Measurements from ENCODE around the gene ACADS. TPM values are rescaled to one million over a fixed set of nuclear protein-coding genes. Genes with fewer than 3 reads are reported as not detected.

ACADS gene
- total RNA-seq, 4 donors from 2014 or later: 40.8 to 85.9 (median 65.1) TPM

- TF ChIP-seq POLR2A (IDR thresholded peaks at IDR 0.05): no peak
- TF ChIP-seq CTCF (IDR thresholded peaks at IDR 0.05): no peak
- Histone ChIP-seq H3K36me3 (peaks cover 5 to 14% of the 10 kb centered on the region in 2 donors), H3K9me3 (no peaks in the 10 kb centered on the region), H3K27me3 (no peaks in the 10 kb centered on the region), H3K4me3 (replicated peaks in 1 of 3) (no peak overlapping the region), H3K27ac (no peak overlapping the region), H3K4me1 (no peaks in the 10 kb centered on the region)
- DNase-seq: no peak
- WGBS, 2 donors: 92 to 98% methylated on average over 13 to 14 of the region's 15 CpGs
- intact Hi-C loops (cut with DNase I): no loop called here
Observed at GRCh38 chr12:120740871-120741270, 15.2 kb downstream of the ACADS start.

DNA sequence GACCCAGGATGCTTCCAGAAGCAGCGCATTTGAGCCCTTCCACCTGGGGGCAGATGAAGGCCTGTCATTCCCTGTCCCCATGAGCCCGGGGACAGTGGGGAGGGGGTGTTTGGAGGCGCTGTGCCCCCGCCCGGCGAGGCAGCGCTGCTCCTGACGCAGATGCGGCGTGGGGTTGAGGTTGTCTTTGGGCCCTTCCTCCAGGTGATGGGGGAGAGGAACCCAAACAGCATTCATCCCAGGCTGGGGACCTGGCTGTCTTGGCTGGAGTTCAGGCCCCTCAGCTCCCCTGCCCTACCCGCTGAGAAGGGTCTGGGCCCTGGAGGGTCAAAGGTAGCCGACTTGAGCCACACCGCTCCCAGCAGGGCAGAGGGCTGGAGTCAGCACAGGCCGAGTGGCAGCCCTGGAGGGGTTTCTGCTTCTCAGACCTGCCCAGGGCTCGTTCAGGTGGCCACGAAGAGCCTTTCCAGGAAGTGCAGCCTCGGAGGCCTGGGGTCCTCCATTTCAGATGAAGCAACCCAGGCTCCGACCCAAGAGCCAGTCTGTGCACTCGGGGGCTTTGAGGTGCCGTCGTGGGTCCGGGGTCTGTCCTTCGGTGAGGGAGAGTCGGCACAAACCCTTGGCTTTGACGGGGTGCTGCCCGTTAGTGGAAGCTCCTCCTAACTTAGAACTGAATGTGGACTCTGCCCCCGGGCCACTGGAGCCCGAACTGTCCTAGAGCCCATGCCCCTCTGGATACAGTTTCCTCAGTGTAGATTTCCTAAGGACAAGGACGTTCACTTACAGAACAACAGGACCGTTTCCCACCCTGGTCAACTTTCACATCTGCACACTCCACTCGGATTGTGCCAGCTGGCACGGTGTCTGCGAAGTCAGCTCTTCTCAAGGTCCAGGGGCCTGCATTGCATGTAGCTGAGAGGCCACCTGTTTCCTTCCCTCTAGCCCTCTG, 16.1 kb downstream of the ACADS start:
- no peaks in the 10 kb centered on the region for H3K4me1 ChIP-seq
- no peak for TF ChIP-seq POLR2A (IDR thresholded peaks at IDR 0.05)
- TF ChIP-seq CTCF (IDR thresholded peaks at IDR 0.05): no peak
- no peaks in the 10 kb centered on the region for H3K9me3 ChIP-seq
- peak in 1 of 2 donors; percentile 19 for DNase-seq
- no peaks in the 10 kb centered on the region for H3K27me3 ChIP-seq
- H3K4me3 ChIP-seq (replicated peaks in 1 of 3): no peak overlapping the region
- intact Hi-C loops (cut with DNase I): no loop called here
- H3K27ac ChIP-seq: no peak overlapping the region
- WGBS, 2 donors: 76 to 81% methylated on average over 14 to 21 of the region's 33 CpGs
- H3K36me3 ChIP-seq: peaks cover 5 to 14% of the 10 kb centered on the region in 2 donors

DNA sequence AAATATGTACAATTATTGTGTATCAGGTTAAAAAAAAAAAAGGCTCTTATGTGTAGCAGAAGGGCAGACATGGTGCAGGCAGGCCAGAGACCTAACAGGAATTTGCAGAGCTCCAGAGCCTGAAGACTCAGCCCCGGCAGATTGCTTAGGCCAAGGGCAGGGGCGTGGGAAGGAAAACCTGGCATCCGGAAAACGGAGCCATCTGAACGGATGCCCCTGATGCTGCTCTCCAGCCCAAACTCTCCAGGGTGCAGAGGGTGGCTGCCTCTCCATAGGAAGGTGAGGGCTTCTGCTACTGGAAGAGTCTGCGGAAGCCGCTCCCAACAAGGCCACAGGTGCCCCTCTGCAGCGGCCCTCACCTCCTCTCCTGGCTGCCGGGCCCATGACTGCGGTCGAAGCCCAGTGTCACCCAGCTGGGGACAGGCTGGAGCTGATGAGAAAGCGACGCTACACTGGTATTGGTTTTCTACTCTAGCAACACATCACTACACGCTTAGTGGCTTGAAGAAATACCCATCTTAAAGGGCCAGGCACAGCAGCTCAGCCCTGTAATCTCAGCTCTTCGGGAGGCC, 19.4 kb downstream of the ACADS start:
- Histone ChIP-seq H3K4me3 (replicated peaks in 1 of 3) (no peak overlapping the region), H3K4me1 (no peaks in the 10 kb centered on the region), H3K36me3 (no peaks in the 10 kb centered on the region), H3K27me3 (no peaks in the 10 kb centered on the region), H3K27ac (no peak overlapping the region), H3K9me3 (no peaks in the 10 kb centered on the region)
- no peak for DNase-seq
- 90 to 92% methylated on average over 15 of the region's 15 CpGs for WGBS, 2 donors
- no peak for TF ChIP-seq POLR2A (IDR thresholded peaks at IDR 0.05)
- TF ChIP-seq CTCF (IDR thresholded peaks at IDR 0.05): no peak
- intact Hi-C loops (cut with DNase I): no loop called here

GRCh38 chr12:120748242-120748641, 22.6 kb downstream of the ACADS start:
- TF ChIP-seq POLR2A (IDR thresholded peaks at IDR 0.05) (no peak), CTCF (IDR thresholded peaks at IDR 0.05) (no peak)
- H3K27ac ChIP-seq: no peak overlapping the region
- no peak overlapping the region for H3K4me3 ChIP-seq (replicated peaks in 1 of 3)
- no peaks in the 10 kb centered on the region for H3K9me3 ChIP-seq
- 78 to 81% methylated on average over 7 of the region's 7 CpGs for WGBS, 2 donors
- no peaks in the 10 kb centered on the region for H3K27me3 ChIP-seq
- intact Hi-C loops (cut with DNase I): no loop called here
- no peaks in the 10 kb centered on the region for H3K36me3 ChIP-seq
- no peak for DNase-seq
- H3K4me1 ChIP-seq: no peaks in the 10 kb centered on the region

DNA sequence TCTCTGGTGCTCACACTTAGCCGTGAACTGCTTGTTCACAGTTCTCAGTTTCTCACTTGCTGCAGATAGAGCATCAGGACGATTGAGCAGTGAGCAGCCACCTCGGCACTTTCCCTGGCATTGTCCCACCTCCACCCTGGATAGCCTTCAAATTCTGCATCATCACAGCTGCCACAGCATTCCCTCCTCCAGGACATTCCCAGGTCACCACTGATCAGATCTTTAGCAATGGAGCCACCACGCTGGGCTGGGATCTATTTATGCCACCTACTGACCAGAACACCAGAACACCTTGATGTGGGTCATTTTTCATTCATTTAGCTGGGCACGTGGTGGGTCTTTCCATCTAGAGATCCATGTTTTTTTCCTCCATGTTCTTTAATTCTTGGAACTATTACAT, 23.6 kb downstream of the ACADS start:
- no peaks in the 10 kb centered on the region for H3K36me3 ChIP-seq
- TF ChIP-seq POLR2A (IDR thresholded peaks at IDR 0.05) (no peak), CTCF (IDR thresholded peaks at IDR 0.05) (no peak)
- 85 to 88% methylated on average over 5 of the region's 5 CpGs for WGBS, 2 donors

More for the DNA sequence above, 23.6 kb downstream of the ACADS start:
- no peak for DNase-seq
- no peaks in the 10 kb centered on the region for H3K4me1 ChIP-seq
- no peak overlapping the region for H3K27ac ChIP-seq
- no peaks in the 10 kb centered on the region for H3K9me3 ChIP-seq
- H3K4me3 ChIP-seq (replicated peaks in 1 of 3): no peak overlapping the region
- intact Hi-C loops (cut with DNase I): no loop called here
- H3K27me3 ChIP-seq: no peaks in the 10 kb centered on the region

Data from thyroid gland (tissue), 4 donors.